Measurements from ENCODE around the gene LHX2. TPM values are rescaled to one million over a fixed set of nuclear protein-coding genes. Genes with fewer than 3 reads are reported as not detected.

Gene LHX2
- total RNA-seq, 3 donors from 2014 or later = not detected

GRCh38 chr9:124040935-124041816 lies 29.6 kb downstream of the LHX2 start:
- Histone ChIP-seq H3K4me1 (ENCODE audit: low read depth) (peaks cover 16% of the 10 kb centered on the region), H3K9me3 (no peaks in the 10 kb centered on the region), H3K4me3 (no peak overlapping the region), H3K36me3 (ENCODE audit: low read depth) (no peaks in the 10 kb centered on the region)
- peak; percentile 97 for TF ChIP-seq CTCF (IDR thresholded peaks at IDR 0.05)
- DNase-seq (peak; percentile 59 to 74 (median 69)), ATAC-seq (peak; percentile 83)
- intact Hi-C loops (cut with DNase I, micrococcal nuclease) = no loop called here

GRCh38 chr9:124041817-124042116 lies 30.2 kb downstream of the LHX2 start:
- DNase-seq = no peak
- Histone ChIP-seq H3K4me1 (ENCODE audit: low read depth) (peaks cover 16% of the 10 kb centered on the region), H3K4me3 (no peak overlapping the region), H3K9me3 (no peaks in the 10 kb centered on the region), H3K36me3 (ENCODE audit: low read depth) (no peaks in the 10 kb centered on the region)
- ATAC-seq = peak; percentile 7
- intact Hi-C loops (cut with DNase I, micrococcal nuclease) = no loop called here
- no peak for TF ChIP-seq CTCF (IDR thresholded peaks at IDR 0.05)

GRCh38 chr9:124042201-124042721 lies 30.7 kb downstream of the LHX2 start:
- TF ChIP-seq CTCF (IDR thresholded peaks at IDR 0.05) = no peak
- Histone ChIP-seq H3K4me1 (ENCODE audit: low read depth) (peaks cover 16% of the 10 kb centered on the region), H3K36me3 (ENCODE audit: low read depth) (no peaks in the 10 kb centered on the region), H3K4me3 (no peak overlapping the region), H3K9me3 (no peaks in the 10 kb centered on the region)
- intact Hi-C loops (cut with DNase I, micrococcal nuclease) = no loop called here
- ATAC-seq (no peak), DNase-seq (no peak)

- Histone ChIP-seq H3K4me3 (no peak overlapping the region), H3K4me1 (ENCODE audit: low read depth) (peaks cover 16% of the 10 kb centered on the region), H3K9me3 (no peaks in the 10 kb centered on the region), H3K36me3 (ENCODE audit: low read depth) (no peaks in the 10 kb centered on the region)
- no peak for TF ChIP-seq CTCF (IDR thresholded peaks at IDR 0.05)
- DNase-seq (no peak), ATAC-seq (no peak)
- intact Hi-C loops (cut with DNase I, micrococcal nuclease) = no loop called here
Measured at GRCh38 chr9:124044448-124044847, 32.9 kb downstream of the LHX2 start.

GRCh38 chr9:124045076-124045829 lies 33.7 kb downstream of the LHX2 start:
- no peaks in the 10 kb centered on the region for H3K36me3 ChIP-seq (ENCODE audit: low read depth)
- ATAC-seq (peak; percentile 15), DNase-seq (peak in 1 of 3 donors; percentile 58)
- TF ChIP-seq CTCF (IDR thresholded peaks at IDR 0.05) = no peak
- intact Hi-C loops (cut with DNase I, micrococcal nuclease) = no loop called here
- H3K9me3 ChIP-seq = no peaks in the 10 kb centered on the region
- H3K4me3 ChIP-seq = no peak overlapping the region
- peaks cover 16% of the 10 kb centered on the region for H3K4me1 ChIP-seq (ENCODE audit: low read depth)

Measured in mucosa of descending colon (tissue), 3 donors.